ENCODE data around the gene DRG2.

DNA sequence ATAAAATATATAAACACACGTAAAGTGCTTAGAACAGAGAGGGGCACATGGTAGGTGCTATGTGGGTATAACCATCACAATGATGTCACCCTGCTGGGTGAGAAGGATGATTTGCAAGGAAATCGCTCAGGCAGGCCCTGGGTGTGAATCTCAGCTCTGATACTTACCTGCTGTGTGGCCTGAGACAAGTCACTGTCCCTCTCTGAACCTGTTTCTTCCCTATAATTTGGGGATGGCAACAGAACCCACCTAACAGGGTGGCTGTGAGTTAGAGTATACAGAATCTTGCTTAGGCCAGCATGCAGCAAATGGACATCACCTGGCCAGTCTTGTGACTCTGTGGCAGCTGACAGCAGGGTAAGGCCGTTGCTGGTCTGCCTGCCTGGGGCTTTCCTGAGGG lies 59.2 kb downstream of the DRG2 start:
- TF ChIP-seq, protein P1, sequence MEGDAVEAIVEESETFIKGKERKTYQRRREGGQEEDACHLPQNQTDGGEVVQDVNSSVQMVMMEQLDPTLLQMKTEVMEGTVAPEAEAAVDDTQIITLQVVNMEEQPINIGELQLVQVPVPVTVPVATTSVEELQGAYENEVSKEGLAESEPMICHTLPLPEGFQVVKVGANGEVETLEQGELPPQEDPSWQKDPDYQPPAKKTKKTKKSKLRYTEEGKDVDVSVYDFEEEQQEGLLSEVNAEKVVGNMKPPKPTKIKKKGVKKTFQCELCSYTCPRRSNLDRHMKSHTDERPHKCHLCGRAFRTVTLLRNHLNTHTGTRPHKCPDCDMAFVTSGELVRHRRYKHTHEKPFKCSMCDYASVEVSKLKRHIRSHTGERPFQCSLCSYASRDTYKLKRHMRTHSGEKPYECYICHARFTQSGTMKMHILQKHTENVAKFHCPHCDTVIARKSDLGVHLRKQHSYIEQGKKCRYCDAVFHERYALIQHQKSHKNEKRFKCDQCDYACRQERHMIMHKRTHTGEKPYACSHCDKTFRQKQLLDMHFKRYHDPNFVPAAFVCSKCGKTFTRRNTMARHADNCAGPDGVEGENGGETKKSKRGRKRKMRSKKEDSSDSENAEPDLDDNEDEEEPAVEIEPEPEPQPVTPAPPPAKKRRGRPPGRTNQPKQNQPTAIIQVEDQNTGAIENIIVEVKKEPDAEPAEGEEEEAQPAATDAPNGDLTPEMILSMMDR (IDR thresholded peaks at IDR 0.05; ENCODE audit: low read length) = no peak
- no peak for TF ChIP-seq EZH2 (IDR thresholded peaks at IDR 0.05; ENCODE audit: borderline replicate concordance, low read length)
